A673 (cell line): Measurements from ENCODE around the gene WNK1.

ENCODE experiments used
- CTCF ChIP-seq: fragments of 300-800, 200-600 bp; sonication (generic); conservative IDR thresholded peaks from 2 replicates; pipeline ENCODE4 v1.5.1; 2017; ENCODE audit warnings: low read depth, mild to moderate bottlenecking, antibody characterized with exemption, low read length, moderate library complexity, mixed read lengths
- EZH2 ChIP-seq: fragments of 200-600 bp; sonication (generic); IDR thresholded peaks from 2 replicates; pipeline ENCODE4 v1.6.1; 2017; ENCODE audit warnings: borderline replicate concordance, low read depth, mild to moderate bottlenecking, mixed read lengths, antibody characterized with exemption, low read length; ENCODE audit not compliant: poor library complexity, severe bottlenecking

- TF ChIP-seq CTCF (no peak), EZH2 (no peak)
Measured at GRCh38 chr12:795305-795704, 42.9 kb downstream of the WNK1 start.
